ENCODE measurements around the gene PTK6.

- TF ChIP-seq, protein P1, sequence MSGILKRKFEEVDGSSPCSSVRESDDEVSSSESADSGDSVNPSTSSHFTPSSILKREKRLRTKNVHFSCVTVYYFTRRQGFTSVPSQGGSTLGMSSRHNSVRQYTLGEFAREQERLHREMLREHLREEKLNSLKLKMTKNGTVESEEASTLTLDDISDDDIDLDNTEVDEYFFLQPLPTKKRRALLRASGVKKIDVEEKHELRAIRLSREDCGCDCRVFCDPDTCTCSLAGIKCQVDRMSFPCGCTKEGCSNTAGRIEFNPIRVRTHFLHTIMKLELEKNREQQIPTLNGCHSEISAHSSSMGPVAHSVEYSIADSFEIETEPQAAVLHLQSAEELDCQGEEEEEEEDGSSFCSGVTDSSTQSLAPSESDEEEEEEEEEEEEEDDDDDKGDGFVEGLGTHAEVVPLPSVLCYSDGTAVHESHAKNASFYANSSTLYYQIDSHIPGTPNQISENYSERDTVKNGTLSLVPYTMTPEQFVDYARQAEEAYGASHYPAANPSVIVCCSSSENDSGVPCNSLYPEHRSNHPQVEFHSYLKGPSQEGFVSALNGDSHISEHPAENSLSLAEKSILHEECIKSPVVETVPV (CRISPR knock-in tag; IDR thresholded peaks at IDR 0.05): no peak
- no peak for TF ChIP-seq GLIS3 (CRISPR knock-in tag; IDR thresholded peaks at IDR 0.05)
- TF ChIP-seq SNAI2 (CRISPR knock-in tag; IDR thresholded peaks at IDR 0.05): no peak
- TF ChIP-seq BACH2 (CRISPR knock-in tag; IDR thresholded peaks at IDR 0.05; ENCODE audit: borderline replicate concordance): no peak
- TF ChIP-seq PATZ1 (CRISPR knock-in tag; IDR thresholded peaks at IDR 0.05; ENCODE audit: borderline replicate concordance): no peak
- no peak for TF ChIP-seq ZC3H10 (CRISPR knock-in tag; IDR thresholded peaks at IDR 0.05)
- TF ChIP-seq RARB (CRISPR knock-in tag; IDR thresholded peaks at IDR 0.05): no peak
- TF ChIP-seq ZNF70 (CRISPR knock-in tag; IDR thresholded peaks at IDR 0.05): no peak
These were observed 19.8 kb upstream of the PTK6 start for GRCh38 chr20:63556873-63557478.
